Esophagus (tissue), 2 donors: ENCODE results near the gene DAPK1. TPM values are rescaled to one million over a fixed set of nuclear protein-coding genes. Genes with fewer than 3 reads are reported as not detected.

Experiments used
- H3K27ac ChIP-seq, 2 donors: one replicate each; pipeline ENCODE4 v1.5.1; 2013; ENCODE audit warnings: low read depth in 2 of 2, mild to moderate bottlenecking in 2 of 2, inconsistent platforms in 1 of 2, low read length in 1 of 2, moderate library complexity in 1 of 2
- H3K27me3 ChIP-seq, 2 donors: one replicate each; pipeline ENCODE4 v1.6.1; 2013; ENCODE audit warnings: low read length in 2 of 2, control low read depth in 1 of 2, mild to moderate bottlenecking in 1 of 2; ENCODE audit not compliant: insufficient read depth in 2 of 2, control insufficient read depth in 1 of 2
- H3K36me3 ChIP-seq, 2 donors: one replicate each; pipeline ENCODE4 v1.6.1; 2013; ENCODE audit warnings: low read length in 1 of 2; ENCODE audit not compliant: control insufficient read depth in 2 of 2, insufficient read depth in 2 of 2
- H3K4me1 ChIP-seq, 2 donors: one replicate each; pipeline ENCODE4 v1.6.1; 2013; ENCODE audit warnings: low read length in 1 of 2; ENCODE audit not compliant: control insufficient read depth in 2 of 2, insufficient read depth in 2 of 2
- H3K4me3 ChIP-seq, 2 donors: one replicate each; pipeline ENCODE4 v1.5.1; 2013; ENCODE audit warnings: low read length in 2 of 2, mild to moderate bottlenecking in 2 of 2, low read depth in 1 of 2, moderate library complexity in 1 of 2
- H3K9me3 ChIP-seq, 2 donors: one replicate each; pipeline ENCODE4 v1.6.1; 2013; ENCODE audit warnings: mild to moderate bottlenecking in 2 of 2, low read depth in 1 of 2, low read length in 1 of 2, moderate library complexity in 1 of 2; ENCODE audit not compliant: control insufficient read depth in 2 of 2, insufficient read depth in 1 of 2
- WGBS, 2 donors: extraction: QIAGEN DNeasy Blood & Tissue Kit; methylation state at CpG; one replicate each; pipeline ENCODE4 v1.1.7; 2013; 5-methylcytosine and 5-hydroxymethylcytosine counted together
- polyA plus RNA-seq, 2 donors: library from polyadenylated mRNA; stranded (reverse); fragments of 200-250 nt; gene quantifications; one replicate each; pipeline ENCODE4 v1.2.3, GENCODE V29; 2013
- donor health status: healthy with polysubstance abuse.
- donor health status: Bipolar disorder and iron deficiency.

DAPK1 gene
- polyA plus RNA-seq, 2 donors, result 1.7 to 2.9 TPM

- H3K9me3 ChIP-seq, result no peaks in the 10 kb centered on the region
- H3K4me3 ChIP-seq, result no peak overlapping the region
- WGBS, 2 donors, result 94 to 95% methylated on average over 4 of the region's 4 CpGs
- no peak overlapping the region for H3K27ac ChIP-seq
- no peaks in the 10 kb centered on the region for H3K27me3 ChIP-seq
- peaks cover 0 to 3% of the 10 kb centered on the region in 2 donors for H3K4me1 ChIP-seq
- no peaks in the 10 kb centered on the region for H3K36me3 ChIP-seq
Measured at GRCh38 chr9:87534036-87534435, 36.4 kb downstream of the DAPK1 start.

GRCh38 chr9:87534957-87535356 is 37.3 kb downstream of the DAPK1 start:
- Histone ChIP-seq H3K4me3 (no peak overlapping the region), H3K4me1 (no peaks in the 10 kb centered on the region), H3K36me3 (no peaks in the 10 kb centered on the region), H3K27me3 (no peaks in the 10 kb centered on the region), H3K9me3 (no peaks in the 10 kb centered on the region), H3K27ac (no peak overlapping the region)
- WGBS, 2 donors, result 90 to 98% methylated on average over 2 of the region's 2 CpGs

- no peak overlapping the region for H3K27ac ChIP-seq
- WGBS, 2 donors, result 80 to 85% methylated on average over 8 of the region's 8 CpGs
- no peak overlapping the region for H3K4me3 ChIP-seq
- no peaks in the 10 kb centered on the region for H3K36me3 ChIP-seq
- no peaks in the 10 kb centered on the region for H3K4me1 ChIP-seq
- H3K27me3 ChIP-seq, result no peaks in the 10 kb centered on the region
- no peaks in the 10 kb centered on the region for H3K9me3 ChIP-seq
Measured at GRCh38 chr9:87535817-87536539, 38.3 kb downstream of the DAPK1 start.

GRCh38 chr9:87537625-87538024 is 40.0 kb downstream of the DAPK1 start:
- Histone ChIP-seq H3K36me3 (no peaks in the 10 kb centered on the region), H3K27me3 (no peaks in the 10 kb centered on the region), H3K9me3 (no peaks in the 10 kb centered on the region), H3K4me3 (no peak overlapping the region), H3K27ac (no peak overlapping the region), H3K4me1 (no peaks in the 10 kb centered on the region)
- 81 to 86% methylated on average over 7 of the region's 7 CpGs for WGBS, 2 donors

- Histone ChIP-seq H3K9me3 (no peaks in the 10 kb centered on the region), H3K27ac (no peak overlapping the region), H3K4me3 (no peak overlapping the region), H3K36me3 (no peaks in the 10 kb centered on the region), H3K4me1 (no peaks in the 10 kb centered on the region), H3K27me3 (no peaks in the 10 kb centered on the region)
- 78 to 88% methylated on average over 8 of the region's 8 CpGs for WGBS, 2 donors
Measured at GRCh38 chr9:87540444-87541105, 42.9 kb downstream of the DAPK1 start.

GRCh38 chr9:87541663-87542062 is 44.0 kb downstream of the DAPK1 start:
- WGBS, 2 donors, result 67 to 76% methylated on average over 2 of the region's 2 CpGs
- no peaks in the 10 kb centered on the region for H3K36me3 ChIP-seq
- H3K9me3 ChIP-seq, result no peaks in the 10 kb centered on the region
- H3K4me1 ChIP-seq, result no peaks in the 10 kb centered on the region
- H3K27me3 ChIP-seq, result no peaks in the 10 kb centered on the region
- no peak overlapping the region for H3K4me3 ChIP-seq
- no peak overlapping the region for H3K27ac ChIP-seq

GRCh38 chr9:87542141-87542540 is 44.5 kb downstream of the DAPK1 start:
- no peak overlapping the region for H3K27ac ChIP-seq
- no peaks in the 10 kb centered on the region for H3K27me3 ChIP-seq
- H3K4me3 ChIP-seq, result no peak overlapping the region
- WGBS, 2 donors, result 36 to 66% methylated on average over 2 of the region's 2 CpGs
- H3K36me3 ChIP-seq, result no peaks in the 10 kb centered on the region
- no peaks in the 10 kb centered on the region for H3K9me3 ChIP-seq
- no peaks in the 10 kb centered on the region for H3K4me1 ChIP-seq

GRCh38 chr9:87543251-87543650 is 45.6 kb downstream of the DAPK1 start:
- no peaks in the 10 kb centered on the region for H3K27me3 ChIP-seq
- H3K27ac ChIP-seq, result no peak overlapping the region
- H3K4me1 ChIP-seq, result no peaks in the 10 kb centered on the region
- no peaks in the 10 kb centered on the region for H3K36me3 ChIP-seq
- H3K9me3 ChIP-seq, result no peaks in the 10 kb centered on the region
- no peak overlapping the region for H3K4me3 ChIP-seq

GRCh38 chr9:87545858-87546257 is 48.2 kb downstream of the DAPK1 start:
- WGBS, 2 donors, result 87 to 88% methylated on average over 1 of the region's 1 CpG
- Histone ChIP-seq H3K4me3 (no peak overlapping the region), H3K9me3 (no peaks in the 10 kb centered on the region), H3K27ac (no peak overlapping the region), H3K36me3 (no peaks in the 10 kb centered on the region), H3K4me1 (no peaks in the 10 kb centered on the region), H3K27me3 (no peaks in the 10 kb centered on the region)

- 53 to 63% methylated on average over 7 of the region's 7 CpGs for WGBS, 2 donors
- no peaks in the 10 kb centered on the region for H3K27me3 ChIP-seq
- H3K36me3 ChIP-seq, result no peaks in the 10 kb centered on the region
- no peaks in the 10 kb centered on the region for H3K4me1 ChIP-seq
- H3K27ac ChIP-seq, result no peak overlapping the region
- H3K9me3 ChIP-seq, result no peaks in the 10 kb centered on the region
- no peak overlapping the region for H3K4me3 ChIP-seq
Measured at GRCh38 chr9:87546704-87547103, 49.0 kb downstream of the DAPK1 start.
